RWPE1 (cell line): ENCODE results near the gene HYCC1.
"Not testable (repeated sequence)": the region's sequence is repeated elsewhere in the genome, so short reads cannot be mapped to it uniquely, and the experiment has no call there.

Source experiments
- CTCF ChIA-PET: fragments of 350-600 bp; sonication (Branson Sonifier 250); formaldehyde crosslinking; extraction: SDS; loops from one replicate; lab custom pipeline; 2021; lab: Yijun Ruan, JAX
- POLR2A ChIA-PET: fragments of 400-600 bp; formaldehyde crosslinking; extraction: SDS; loops from one replicate; lab custom pipeline; 2020; ENCODE audit warnings: antibody characterized with exemption; ENCODE audit not compliant: low non-redundant PET; lab: Yijun Ruan, JAX
- DNase-seq: peaks from one replicate; pipeline ENCODE4 v3.0.0; 2012; ENCODE audit warnings: low spot score
- H3K27ac ChIP-seq: fragments of 450-650 bp; 2 replicates; pipeline ENCODE4 v1.5.1; 2017
- CTCF ChIP-seq: fragments of 450-650 bp; conservative IDR thresholded peaks from 2 replicates; pipeline ENCODE4 v1.5.1; 2017; ENCODE audit warnings: low read depth, mild to moderate bottlenecking

Gene HYCC1

DNA sequence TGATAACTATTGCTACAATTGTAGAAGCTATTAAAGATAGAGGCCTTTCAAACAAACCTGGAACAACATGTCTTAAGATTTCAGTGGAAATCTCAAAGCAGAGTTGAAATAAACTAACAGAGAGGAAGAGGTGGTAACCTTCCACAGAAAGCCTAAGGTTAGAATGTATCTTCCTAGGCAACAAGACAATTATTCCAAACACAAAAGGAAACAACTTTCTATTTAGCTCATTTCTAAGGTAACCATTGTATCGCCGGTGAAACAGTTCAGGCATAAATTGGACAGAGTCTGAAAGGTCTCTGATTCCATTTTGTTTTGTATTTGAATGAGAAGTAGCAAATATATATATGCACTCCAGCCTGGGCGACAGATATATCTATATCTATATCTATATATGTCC lies 30.7 kb upstream of the HYCC1 start:
- POLR2A ChIA-PET: no interaction called here
- no peak for DNase-seq
- CTCF ChIA-PET: interaction anchor here (0.6 to 0.7 kb wide), 3 partner anchors 11 to 458 kb away, joined by 3 to 5 read pairs (median 3); no protein-coding TSS in a partner anchor
- TF ChIP-seq CTCF: no peak
- H3K27ac ChIP-seq: no peak overlapping the region

- no peak overlapping the region for H3K27ac ChIP-seq
- no peak for TF ChIP-seq CTCF
- DNase-seq: no peak
- ChIA-PET CTCF (interaction anchor here (0.6 kb wide), 1 partner anchor 10 kb away, joined by 3 read pairs; no protein-coding TSS in a partner anchor), POLR2A (no interaction called here)
Measured at GRCh38 chr7:23043441-23043840, 29.5 kb upstream of the HYCC1 start.

- H3K27ac ChIP-seq, CTCF ChIA-PET, POLR2A ChIA-PET, DNase-seq: not testable (repeated sequence)
Measured at GRCh38 chr7:23039674-23040073, 25.7 kb upstream of the HYCC1 start.

DNA sequence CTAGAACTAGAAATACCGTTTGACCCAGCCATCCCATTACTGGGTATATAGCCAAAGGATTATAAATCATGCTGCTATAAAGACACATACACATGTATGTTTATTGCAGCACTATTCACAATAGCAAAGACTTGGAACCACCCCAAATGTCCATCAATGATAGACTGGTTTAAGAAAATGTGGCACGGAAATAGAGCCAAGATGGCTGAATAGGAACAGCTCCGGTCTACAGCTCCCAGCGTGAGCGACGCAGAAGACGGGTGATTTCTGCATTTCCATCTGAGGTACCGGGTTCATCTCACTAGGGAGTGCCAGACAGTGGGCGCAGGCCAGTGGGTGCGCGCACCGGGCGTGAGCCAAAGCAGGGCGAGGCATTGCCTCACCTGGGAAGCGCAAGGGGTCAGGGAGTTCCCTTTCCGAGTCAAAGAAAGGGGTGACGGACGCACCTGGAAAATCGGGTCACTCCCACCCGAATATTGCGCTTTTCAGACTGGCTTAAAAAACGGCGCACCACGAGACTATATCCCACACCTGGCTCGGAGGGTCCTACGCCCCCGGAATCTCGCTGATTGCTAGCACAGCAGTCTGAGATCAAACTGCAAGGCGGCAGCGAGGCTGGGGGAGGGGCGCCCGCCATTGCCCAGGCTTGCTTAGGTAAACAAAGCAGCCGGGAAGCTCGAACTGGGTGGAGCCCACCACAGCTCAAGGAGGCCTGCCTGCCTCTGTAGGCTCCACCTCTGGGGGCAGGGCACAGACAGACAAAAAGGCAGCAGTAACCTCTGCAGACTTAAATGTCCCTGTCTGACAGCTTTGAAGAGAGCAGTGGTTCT lies 21.8 kb upstream of the HYCC1 start:
- POLR2A ChIA-PET, CTCF ChIA-PET, DNase-seq: not testable (repeated sequence)
- peak overlapping the region; percentile 77 for H3K27ac ChIP-seq

DNA sequence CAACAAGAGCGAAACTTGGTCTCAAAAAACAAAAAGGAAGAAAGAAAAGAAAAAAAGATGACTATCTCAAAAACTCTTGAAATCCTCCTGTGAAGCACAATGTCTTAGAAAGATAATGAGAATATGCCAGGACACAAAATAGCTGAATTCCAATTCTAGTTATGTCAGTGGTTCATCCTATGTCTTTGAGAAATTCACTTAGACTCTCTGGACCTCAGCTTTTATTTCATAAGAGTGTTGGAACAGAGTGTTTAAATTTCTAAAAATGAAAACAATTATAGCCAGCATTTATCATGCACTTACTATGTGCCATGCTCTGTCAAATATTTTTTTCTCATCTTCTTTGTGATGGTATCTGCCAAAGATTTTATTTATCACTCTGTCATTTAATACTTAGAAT lies 13.3 kb upstream of the HYCC1 start:
- DNase-seq: no peak
- no peak overlapping the region for H3K27ac ChIP-seq
- TF ChIP-seq CTCF: no peak
- ChIA-PET POLR2A (no interaction called here), CTCF (no interaction called here)

DNA sequence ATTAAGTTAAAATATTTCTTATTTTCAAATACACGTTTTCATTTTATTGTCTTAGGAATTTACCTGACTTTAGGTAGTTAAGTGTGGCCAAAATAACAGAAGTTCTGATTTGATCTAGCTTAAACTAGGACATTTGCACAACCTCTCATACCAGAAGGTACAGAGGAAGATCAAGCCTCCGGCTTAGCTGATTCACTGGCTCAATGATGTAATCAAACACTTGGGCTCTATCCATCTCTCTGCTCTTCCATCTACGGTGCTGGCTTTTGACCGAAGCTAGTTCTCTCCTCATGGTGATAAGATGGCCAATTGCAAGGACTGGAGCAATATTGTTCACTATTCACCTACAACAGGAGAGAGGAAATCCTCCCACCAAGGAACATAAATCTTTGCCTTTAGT lies 12.2 kb upstream of the HYCC1 start:
- CTCF ChIA-PET: no interaction called here
- no peak overlapping the region for H3K27ac ChIP-seq
- DNase-seq: peak; percentile 38
- POLR2A ChIA-PET: no interaction called here
- no peak for TF ChIP-seq CTCF

DNA sequence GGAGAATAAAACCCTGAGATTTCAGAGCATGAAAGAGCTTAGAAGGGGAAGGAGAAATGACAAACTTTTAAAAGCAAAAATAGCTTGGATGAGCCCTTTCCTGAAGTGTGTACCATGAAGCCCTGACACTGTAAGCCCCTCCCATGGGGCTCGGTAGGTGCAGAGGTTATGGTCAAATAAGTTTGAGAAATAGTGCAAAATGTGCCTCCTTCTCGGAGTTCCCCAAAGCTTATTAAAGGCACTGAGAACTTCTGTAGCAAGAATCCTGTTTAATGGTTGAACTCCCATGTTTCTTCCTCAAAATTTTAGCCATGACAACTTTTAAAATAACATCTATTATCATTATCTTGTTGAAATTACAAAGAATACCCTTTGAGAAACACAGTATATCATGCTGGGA lies 10.5 kb upstream of the HYCC1 start:
- TF ChIP-seq CTCF: no peak
- POLR2A ChIA-PET: no interaction called here
- no peak overlapping the region for H3K27ac ChIP-seq
- CTCF ChIA-PET: interaction anchor here (0.7 kb wide), 1 partner anchor 151 kb away, joined by 3 read pairs; no protein-coding TSS in a partner anchor
- DNase-seq: no peak
